T-helper 2 cell treated with Interferon-gamma antibody and Interleukin-4, amounts not matched to agents 5 μg/mL and 100 μg/mL, for 36 hours (primary cell): ENCODE measurements around the gene NPHP3.

Experiments
- DNase-seq: peaks from one replicate; pipeline ENCODE4 v3.0.0; 2021; ENCODE audit warnings: low spot score
- H3K27ac Mint-ChIP-seq: one replicate; pipeline ENCODE4 v1.8.0; 2021; ENCODE audit warnings: mild to moderate bottlenecking, mixed read lengths
- H3K27me3 Mint-ChIP-seq: one replicate; pipeline ENCODE4 v1.8.0; 2021; ENCODE audit warnings: low read depth, mixed read lengths
- H3K36me3 Mint-ChIP-seq: one replicate; pipeline ENCODE4 v1.8.0; 2021; ENCODE audit warnings: low read depth, mixed read lengths
- H3K4me1 Mint-ChIP-seq: one replicate; pipeline ENCODE4 v1.8.0; 2021; ENCODE audit warnings: low read depth, mixed read lengths
- H3K4me3 Mint-ChIP-seq: one replicate; pipeline ENCODE4 v1.8.0; 2022; ENCODE audit warnings: mild to moderate bottlenecking, moderate library complexity, mixed read lengths
- H3K9me3 Mint-ChIP-seq: one replicate; pipeline ENCODE4 v1.8.0; 2021; ENCODE audit warnings: mixed read lengths

NPHP3 gene

GRCh38 chr3:132716372-132716771 lies 5.8 kb downstream of the NPHP3 start:
- peaks cover 20% of the 10 kb centered on the region for H3K4me1 Mint-ChIP-seq
- H3K36me3 Mint-ChIP-seq = peaks cover 34% of the 10 kb centered on the region
- DNase-seq = no peak
- H3K27me3 Mint-ChIP-seq = no peaks in the 10 kb centered on the region
- no peak overlapping the region for H3K27ac Mint-ChIP-seq
- H3K4me3 Mint-ChIP-seq = no peak overlapping the region
- H3K9me3 Mint-ChIP-seq = no peaks in the 10 kb centered on the region

GRCh38 chr3:132713977-132714727 lies 8.1 kb downstream of the NPHP3 start:
- Mint-ChIP-seq H3K27me3 (no peaks in the 10 kb centered on the region), H3K9me3 (no peaks in the 10 kb centered on the region), H3K36me3 (peaks cover 39% of the 10 kb centered on the region), H3K4me1 (peaks cover 5% of the 10 kb centered on the region), H3K27ac (no peak overlapping the region), H3K4me3 (no peak overlapping the region)
- no peak for DNase-seq

- Mint-ChIP-seq H3K27ac (no peak overlapping the region), H3K4me1 (no peaks in the 10 kb centered on the region), H3K4me3 (no peak overlapping the region), H3K36me3 (peaks cover 32% of the 10 kb centered on the region), H3K27me3 (no peaks in the 10 kb centered on the region), H3K9me3 (no peaks in the 10 kb centered on the region)
- no peak for DNase-seq
Measured at GRCh38 chr3:132710311-132710710, 11.9 kb downstream of the NPHP3 start.

- Mint-ChIP-seq H3K27me3 (no peaks in the 10 kb centered on the region), H3K36me3 (peaks cover 33% of the 10 kb centered on the region), H3K4me3 (no peak overlapping the region), H3K27ac (no peak overlapping the region), H3K9me3 (no peaks in the 10 kb centered on the region), H3K4me1 (no peaks in the 10 kb centered on the region)
- DNase-seq = no peak
Measured at GRCh38 chr3:132709761-132710160, 12.4 kb downstream of the NPHP3 start.

GRCh38 chr3:132703733-132704132 lies 18.5 kb downstream of the NPHP3 start:
- H3K27me3 Mint-ChIP-seq = no peaks in the 10 kb centered on the region
- H3K9me3 Mint-ChIP-seq = no peaks in the 10 kb centered on the region
- H3K4me1 Mint-ChIP-seq = no peaks in the 10 kb centered on the region
- H3K27ac Mint-ChIP-seq = no peak overlapping the region
- H3K36me3 Mint-ChIP-seq = peaks cover 44% of the 10 kb centered on the region
- DNase-seq = no peak
- no peak overlapping the region for H3K4me3 Mint-ChIP-seq

- no peak for DNase-seq
- no peaks in the 10 kb centered on the region for H3K9me3 Mint-ChIP-seq
- no peaks in the 10 kb centered on the region for H3K4me1 Mint-ChIP-seq
- no peak overlapping the region for H3K4me3 Mint-ChIP-seq
- H3K36me3 Mint-ChIP-seq = peaks cover 39% of the 10 kb centered on the region
- H3K27ac Mint-ChIP-seq = no peak overlapping the region
- H3K27me3 Mint-ChIP-seq = no peaks in the 10 kb centered on the region
Measured at GRCh38 chr3:132695422-132695821, 26.8 kb downstream of the NPHP3 start.

GRCh38 chr3:132694991-132695390 lies 27.2 kb downstream of the NPHP3 start:
- no peaks in the 10 kb centered on the region for H3K9me3 Mint-ChIP-seq
- H3K27me3 Mint-ChIP-seq = no peaks in the 10 kb centered on the region
- H3K4me3 Mint-ChIP-seq = no peak overlapping the region
- peaks cover 39% of the 10 kb centered on the region for H3K36me3 Mint-ChIP-seq
- H3K27ac Mint-ChIP-seq = no peak overlapping the region
- DNase-seq = no peak
- no peaks in the 10 kb centered on the region for H3K4me1 Mint-ChIP-seq

GRCh38 chr3:132690040-132690439 lies 32.2 kb downstream of the NPHP3 start:
- Mint-ChIP-seq H3K27me3 (no peaks in the 10 kb centered on the region), H3K4me3 (no peak overlapping the region), H3K27ac (no peak overlapping the region), H3K9me3 (no peaks in the 10 kb centered on the region), H3K4me1 (no peaks in the 10 kb centered on the region), H3K36me3 (peaks cover 27% of the 10 kb centered on the region)
- no peak for DNase-seq

GRCh38 chr3:132682201-132682600 lies 40.0 kb downstream of the NPHP3 start:
- no peaks in the 10 kb centered on the region for H3K27me3 Mint-ChIP-seq
- H3K4me3 Mint-ChIP-seq = no peak overlapping the region
- no peaks in the 10 kb centered on the region for H3K9me3 Mint-ChIP-seq
- DNase-seq = no peak
- H3K36me3 Mint-ChIP-seq = peaks cover 25% of the 10 kb centered on the region
- H3K4me1 Mint-ChIP-seq = no peaks in the 10 kb centered on the region
- no peak overlapping the region for H3K27ac Mint-ChIP-seq

GRCh38 chr3:132681421-132681820 lies 40.8 kb downstream of the NPHP3 start:
- Mint-ChIP-seq H3K27ac (no peak overlapping the region), H3K9me3 (no peaks in the 10 kb centered on the region), H3K27me3 (no peaks in the 10 kb centered on the region), H3K4me3 (no peak overlapping the region), H3K4me1 (no peaks in the 10 kb centered on the region), H3K36me3 (peaks cover 26% of the 10 kb centered on the region)
- DNase-seq = no peak

- H3K4me1 Mint-ChIP-seq = peaks cover 4% of the 10 kb centered on the region
- H3K27ac Mint-ChIP-seq = no peak overlapping the region
- H3K4me3 Mint-ChIP-seq = no peak overlapping the region
- no peaks in the 10 kb centered on the region for H3K9me3 Mint-ChIP-seq
- no peak for DNase-seq
- peaks cover 33% of the 10 kb centered on the region for H3K36me3 Mint-ChIP-seq
- no peaks in the 10 kb centered on the region for H3K27me3 Mint-ChIP-seq
Measured at GRCh38 chr3:132679911-132680310, 42.3 kb downstream of the NPHP3 start.

- DNase-seq = no peak
- Mint-ChIP-seq H3K4me1 (peaks cover 4% of the 10 kb centered on the region), H3K9me3 (no peaks in the 10 kb centered on the region), H3K4me3 (no peak overlapping the region), H3K27me3 (no peaks in the 10 kb centered on the region), H3K36me3 (peaks cover 28% of the 10 kb centered on the region), H3K27ac (no peak overlapping the region)
Measured at GRCh38 chr3:132675408-132675807, 46.8 kb downstream of the NPHP3 start.

GRCh38 chr3:132669256-132669777 lies 52.9 kb downstream of the NPHP3 start:
- Mint-ChIP-seq H3K27ac (no peak overlapping the region), H3K36me3 (peaks cover 25% of the 10 kb centered on the region), H3K4me3 (no peak overlapping the region), H3K27me3 (no peaks in the 10 kb centered on the region), H3K4me1 (peaks cover 10% of the 10 kb centered on the region), H3K9me3 (no peaks in the 10 kb centered on the region)
- DNase-seq = no peak

GRCh38 chr3:132665230-132665745 lies 56.9 kb downstream of the NPHP3 start:
- H3K4me1 Mint-ChIP-seq = peaks cover 31% of the 10 kb centered on the region
- peaks cover 22% of the 10 kb centered on the region for H3K36me3 Mint-ChIP-seq
- no peak for DNase-seq
- no peaks in the 10 kb centered on the region for H3K27me3 Mint-ChIP-seq
- no peak overlapping the region for H3K4me3 Mint-ChIP-seq
- H3K9me3 Mint-ChIP-seq = no peaks in the 10 kb centered on the region
- no peak overlapping the region for H3K27ac Mint-ChIP-seq

GRCh38 chr3:132662212-132662611 lies 60.0 kb downstream of the NPHP3 start:
- peaks cover 38% of the 10 kb centered on the region for H3K4me1 Mint-ChIP-seq
- no peak overlapping the region for H3K27ac Mint-ChIP-seq
- peak overlapping the region; percentile 39 for H3K4me3 Mint-ChIP-seq
- DNase-seq = no peak
- H3K36me3 Mint-ChIP-seq = peaks cover 17% of the 10 kb centered on the region
- no peaks in the 10 kb centered on the region for H3K9me3 Mint-ChIP-seq
- H3K27me3 Mint-ChIP-seq = no peaks in the 10 kb centered on the region
